Measurements from ENCODE around the gene SORCS1. TPM values are rescaled to one million over a fixed set of nuclear protein-coding genes. Genes with fewer than 3 reads are reported as not detected.

Gene SORCS1
- total and polyA plus RNA-seq, 12 donors: 0.18 to 11.1 (median 1.1) TPM

DNA sequence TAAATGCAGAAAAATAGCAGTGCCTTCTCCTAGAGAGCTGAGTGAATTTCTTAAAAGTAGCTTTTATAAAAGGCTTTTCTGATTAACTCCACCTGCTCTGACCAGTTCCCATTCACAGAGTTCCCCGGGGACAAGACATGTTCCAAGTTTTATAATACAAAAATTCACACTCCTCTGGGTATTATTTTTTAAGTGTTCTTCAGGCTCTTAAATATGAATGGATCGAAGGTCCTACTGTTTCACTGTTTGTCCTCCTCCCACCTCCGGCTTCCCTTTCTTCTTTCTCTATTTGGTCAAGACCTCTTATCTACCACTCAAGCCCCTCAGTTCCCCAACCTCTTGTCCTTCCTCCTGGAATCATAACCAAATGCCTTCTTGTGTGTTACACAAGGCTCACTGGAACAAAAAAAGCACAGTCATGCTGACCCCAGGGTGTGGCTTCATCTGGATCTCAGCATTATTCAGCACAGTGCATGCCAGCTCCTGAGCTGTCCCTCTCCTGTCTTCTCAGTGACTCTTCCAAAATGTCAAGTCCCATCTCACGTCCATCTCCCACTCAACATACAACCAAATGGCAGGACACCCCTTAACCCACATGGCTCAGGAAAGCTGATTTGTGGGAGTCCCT lies 222.4 kb downstream of the SORCS1 start:
- Histone ChIP-seq H3K27me3 (no peaks in the 10 kb centered on the region), H3K27ac (no peak overlapping the region), H3K9me3 (replicated peaks in 1 of 3) (no peaks in the 10 kb centered on the region), H3K4me3 (no peak overlapping the region), H3K4me1 (replicated peaks in 1 of 2) (peaks cover 0 to 6% of the 10 kb centered on the region in 2 donors), H3K36me3 (replicated peaks in 1 of 2) (no peaks in the 10 kb centered on the region)
- 70 to 75% (median 74%) methylated on average over 4 of the region's 4 CpGs for WGBS, 4 donors
- DNase-seq: peak in 4 of 7 donors; percentile 16 to 56 (median 30)
- no peak for TF ChIP-seq POLR2A (IDR thresholded peaks at IDR 0.05)
- TF ChIP-seq, protein P1, sequence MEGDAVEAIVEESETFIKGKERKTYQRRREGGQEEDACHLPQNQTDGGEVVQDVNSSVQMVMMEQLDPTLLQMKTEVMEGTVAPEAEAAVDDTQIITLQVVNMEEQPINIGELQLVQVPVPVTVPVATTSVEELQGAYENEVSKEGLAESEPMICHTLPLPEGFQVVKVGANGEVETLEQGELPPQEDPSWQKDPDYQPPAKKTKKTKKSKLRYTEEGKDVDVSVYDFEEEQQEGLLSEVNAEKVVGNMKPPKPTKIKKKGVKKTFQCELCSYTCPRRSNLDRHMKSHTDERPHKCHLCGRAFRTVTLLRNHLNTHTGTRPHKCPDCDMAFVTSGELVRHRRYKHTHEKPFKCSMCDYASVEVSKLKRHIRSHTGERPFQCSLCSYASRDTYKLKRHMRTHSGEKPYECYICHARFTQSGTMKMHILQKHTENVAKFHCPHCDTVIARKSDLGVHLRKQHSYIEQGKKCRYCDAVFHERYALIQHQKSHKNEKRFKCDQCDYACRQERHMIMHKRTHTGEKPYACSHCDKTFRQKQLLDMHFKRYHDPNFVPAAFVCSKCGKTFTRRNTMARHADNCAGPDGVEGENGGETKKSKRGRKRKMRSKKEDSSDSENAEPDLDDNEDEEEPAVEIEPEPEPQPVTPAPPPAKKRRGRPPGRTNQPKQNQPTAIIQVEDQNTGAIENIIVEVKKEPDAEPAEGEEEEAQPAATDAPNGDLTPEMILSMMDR (IDR thresholded peaks at IDR 0.05): no peak
- intact Hi-C loops (cut with DNase I): no loop called here

DNA sequence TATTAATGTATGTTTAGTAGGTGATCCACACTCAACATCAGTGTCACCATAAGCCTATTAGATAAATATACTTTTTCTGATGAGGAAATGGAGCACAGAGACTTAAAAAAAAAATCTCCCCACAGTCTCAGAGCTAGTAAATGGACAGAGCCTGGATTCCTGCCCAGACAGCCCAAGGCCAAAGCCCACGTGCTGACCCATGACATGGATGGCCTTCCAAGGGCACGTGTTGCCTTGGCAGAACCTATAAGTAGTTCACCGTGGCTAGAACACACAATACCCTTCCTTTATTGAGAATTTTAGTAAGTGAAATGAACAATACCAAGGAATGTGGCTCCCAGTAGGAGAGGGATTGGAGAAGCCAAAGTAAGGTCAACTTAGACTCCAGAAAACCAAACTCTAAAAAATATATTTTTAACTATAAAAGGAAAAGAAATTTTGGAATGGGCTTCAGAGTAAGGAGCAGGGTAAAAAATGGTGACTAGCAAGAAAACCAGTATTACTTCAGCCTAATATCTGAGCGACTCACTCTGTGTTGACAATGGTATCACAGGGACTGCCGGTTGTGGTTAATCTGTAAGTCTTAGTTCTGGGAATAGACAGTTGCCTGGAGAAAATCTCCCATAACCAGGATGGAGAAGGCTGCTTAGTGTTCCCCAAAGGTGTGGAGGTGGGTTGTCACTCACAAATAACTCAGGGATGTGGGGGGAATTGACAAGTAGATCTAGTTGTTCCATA lies 223.0 kb downstream of the SORCS1 start:
- H3K36me3 ChIP-seq (replicated peaks in 1 of 2): no peaks in the 10 kb centered on the region
- H3K4me3 ChIP-seq: no peak overlapping the region
- DNase-seq: peak; percentile 34 to 72 (median 60)
- TF ChIP-seq, protein P1 (IDR thresholded peaks at IDR 0.05): no peak
- no peak for TF ChIP-seq POLR2A (IDR thresholded peaks at IDR 0.05)
- no peaks in the 10 kb centered on the region for H3K27me3 ChIP-seq
- intact Hi-C loops (cut with DNase I): no loop called here
- WGBS, 4 donors: 39 to 50% (median 46%) methylated on average over 5 of the region's 5 CpGs
- H3K9me3 ChIP-seq (replicated peaks in 1 of 3): no peaks in the 10 kb centered on the region
- H3K4me1 ChIP-seq (replicated peaks in 1 of 2): peaks cover 0 to 6% of the 10 kb centered on the region in 2 donors
- H3K27ac ChIP-seq: no peak overlapping the region

DNA sequence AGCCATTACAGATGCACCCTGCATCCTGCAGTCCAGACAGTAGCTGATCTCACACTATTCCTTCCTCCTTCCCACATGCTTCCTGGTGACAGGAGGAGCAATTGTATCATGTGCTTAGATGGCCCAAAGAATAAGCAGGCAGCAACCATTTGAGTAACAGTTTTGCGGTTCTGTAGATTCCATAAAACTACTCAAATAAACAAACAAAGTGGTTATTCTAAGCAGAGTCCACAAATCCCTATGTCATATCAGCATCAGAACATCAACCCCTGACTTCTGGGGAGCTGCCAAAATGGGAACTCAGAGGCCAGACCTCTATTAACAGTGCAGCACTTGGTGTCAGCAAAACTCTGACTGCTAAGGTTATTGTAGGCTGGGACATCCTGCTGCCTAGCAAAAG lies 226.0 kb downstream of the SORCS1 start:
- peaks cover 0 to 6% of the 10 kb centered on the region in 2 donors for H3K4me1 ChIP-seq (replicated peaks in 1 of 2)
- WGBS, 4 donors: 25 to 77% (median 69%) methylated on average over 1 of the region's 1 CpG
- H3K4me3 ChIP-seq: no peak overlapping the region
- no peaks in the 10 kb centered on the region for H3K9me3 ChIP-seq (replicated peaks in 1 of 3)
- intact Hi-C loops (cut with DNase I): no loop called here
- H3K27me3 ChIP-seq: no peaks in the 10 kb centered on the region
- TF ChIP-seq POLR2A (IDR thresholded peaks at IDR 0.05): no peak
- TF ChIP-seq, protein P1 (IDR thresholded peaks at IDR 0.05): no peak
- no peaks in the 10 kb centered on the region for H3K36me3 ChIP-seq (replicated peaks in 1 of 2)
- H3K27ac ChIP-seq: peak overlapping the region in 2 of 5 donors; percentile 30 to 59
- peak in 6 of 7 donors; percentile 20 to 77 (median 48) for DNase-seq

DNA sequence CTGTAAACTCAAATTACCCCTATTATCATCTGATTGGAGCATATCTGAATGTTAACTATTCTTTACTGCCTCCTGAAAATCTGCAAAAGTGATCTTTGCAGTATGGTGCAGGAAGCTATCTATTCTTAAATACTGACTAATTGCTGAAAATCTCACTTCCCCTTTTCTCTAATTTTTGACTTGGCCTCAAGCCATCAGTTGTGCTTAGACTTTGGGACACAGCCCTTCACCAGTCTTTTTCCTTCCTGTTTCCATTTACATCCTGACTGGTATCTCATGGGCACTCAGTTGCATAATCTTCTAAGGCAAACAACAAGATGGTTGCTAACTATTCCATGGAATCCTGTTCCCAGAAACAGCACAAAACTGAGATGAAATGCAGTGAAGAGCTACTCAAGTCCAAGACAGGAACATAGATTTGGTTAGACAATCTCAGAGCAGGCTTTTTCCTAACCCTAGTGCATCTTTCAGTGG lies 228.5 kb downstream of the SORCS1 start:
- H3K27me3 ChIP-seq: no peaks in the 10 kb centered on the region
- no peak overlapping the region for H3K4me3 ChIP-seq
- peak overlapping the region in 1 of 5 donors; percentile 29 for H3K27ac ChIP-seq
- no peak for TF ChIP-seq POLR2A (IDR thresholded peaks at IDR 0.05)
- TF ChIP-seq, protein P1 (IDR thresholded peaks at IDR 0.05): no peak
- intact Hi-C loops (cut with DNase I): no loop called here
- DNase-seq: peak in 1 of 7 donors; percentile 10
- peaks cover 0 to 7% of the 10 kb centered on the region in 2 donors for H3K4me1 ChIP-seq (replicated peaks in 1 of 2)
- no peaks in the 10 kb centered on the region for H3K36me3 ChIP-seq (replicated peaks in 1 of 2)
- no peaks in the 10 kb centered on the region for H3K9me3 ChIP-seq (replicated peaks in 1 of 3)
